Measurements from ENCODE around the gene NUBP2.

GRCh38 chr16:1820946-1821290, 38.2 kb downstream of the NUBP2 start:
- TF ChIP-seq TP53 (CRISPR knock-in tag; IDR thresholded peaks at IDR 0.05) (no peak), POLR2A (IDR thresholded peaks at IDR 0.05; ENCODE audit: low read length) (no peak), MAX (IDR thresholded peaks at IDR 0.05) (no peak), SMC3 (IDR thresholded peaks at IDR 0.05) (no peak), CTCF (IDR thresholded peaks at IDR 0.05) (no peak), CHD2 (IDR thresholded peaks at IDR 0.05; ENCODE audit: low read length, partially characterized antibody) (no peak), E2F6 (IDR thresholded peaks at IDR 0.05; ENCODE audit: borderline replicate concordance, low read depth) (no peak)

All from A549 (cell line).